HCT116 (cell line): Measurements from ENCODE around the gene OAS2. TPM values are rescaled to one million over a fixed set of nuclear protein-coding genes. Genes with fewer than 3 reads are reported as not detected.

Experiments used
- ATAC-seq: fragments of 200-7000 bp; cut with Tn5 transposase; 2 replicates; pipeline ENCODE4 v1.9.1; 2020; ENCODE audit warnings: mild to moderate bottlenecking, moderate library complexity
- BruUV-seq: library from RNA; stranded (reverse); fragments of 400-500 nt; replicated peaks from 2 replicates; lab custom pipeline; 2021; lab: Mats Ljungman, UMichigan
- CTCF ChIA-PET: fragments of 300-600 bp; sonication (Branson Sonifier 250); formaldehyde crosslinking; loops from one replicate; lab custom pipeline; 2021; ENCODE audit warnings: antibody characterized with exemption; lab: Charles Lee
- POLR2A ChIA-PET: fragments of 300-600, 350-600 bp; sonication (Branson Sonifier 250); formaldehyde crosslinking; loops from one replicate; lab custom pipeline; 2021; ENCODE audit warnings: antibody characterized with exemption; lab: Charles Lee
- RAD21 ChIA-PET, 2 experiments: fragments of 300-600 bp; sonication (Branson Sonifier 250); formaldehyde crosslinking; loops; one replicate each; lab custom pipeline; 2023; ENCODE audit warnings: low total read pairs in 2 of 2; ENCODE audit not compliant: uncharacterized antibody in 2 of 2, unreplicated experiment in 2 of 2, low non-redundant PET in 1 of 2; lab: Charles Lee
- DNase-seq: peaks from one replicate; pipeline ENCODE4 v3.0.0-alpha.2; 2010; ENCODE audit warnings: low read depth, low spot score
- H2AFZ ChIP-seq: fragments of 200-600 bp; shearing (Covaris generic), sonication (generic); 2 replicates; pipeline ENCODE4 v1.6.1; 2017; ENCODE audit warnings: low read depth, mixed run types, mixed read lengths, antibody characterized with exemption, low read length; ENCODE audit not compliant: poor library complexity, severe bottlenecking
- H3K27ac ChIP-seq: 2 replicates; pipeline ENCODE4 v1.5.1; 2012; ENCODE audit warnings: low read depth, low read length
- H3K27me3 ChIP-seq: fragments of 200-600 bp; sonication (generic); 2 replicates; pipeline ENCODE4 v1.6.1; 2016; ENCODE audit warnings: mixed run types, low read length, mixed read lengths; ENCODE audit not compliant: insufficient read depth
- H3K36me3 ChIP-seq, 2 experiments: fragments of 200-500 bp in 1 of 2; fragments of 200-600 bp in 1 of 2; sonication (Bioruptor generic) in 1 of 2; sonication (generic) in 1 of 2; 2 replicates each; pipeline versions ENCODE4 v1.5.1 to v1.6.1; 2014 to 2016; ENCODE audit warnings: low read length in 2 of 2, inconsistent platforms in 1 of 2, mixed read lengths in 1 of 2, mixed run types in 1 of 2; ENCODE audit not compliant: insufficient read depth in 2 of 2, control insufficient read depth in 1 of 2
- H3K4me1 ChIP-seq, 2 experiments: fragments of 200-600 bp in 1 of 2; sonication (generic) in 1 of 2; 2 replicates each; pipeline versions ENCODE4 v1.5.1 to v1.6.1; 2012 to 2017; ENCODE audit warnings: low read length in 2 of 2, inconsistent platforms in 1 of 2, mild to moderate bottlenecking in 1 of 2, mixed read lengths in 1 of 2, mixed run types in 1 of 2, moderate library complexity in 1 of 2; ENCODE audit not compliant: insufficient read depth in 2 of 2, control insufficient read depth in 1 of 2
- H3K4me2 ChIP-seq: fragments of 200-600 bp; sonication (generic); 2 replicates; pipeline ENCODE4 v1.6.1; 2017; ENCODE audit warnings: mixed run types, low read length, mixed read lengths
- H3K4me3 ChIP-seq, 2 experiments: fragments of 200-600 bp in 1 of 2; sonication (generic) in 1 of 2; replicated peaks in 1 of 2; 2 replicates each; pipeline ENCODE4 v1.5.1; 2011 to 2016; ENCODE audit warnings: low read length in 2 of 2, control low read depth in 1 of 2, low read depth in 1 of 2, mild to moderate bottlenecking in 1 of 2, mixed read lengths in 1 of 2, mixed run types in 1 of 2
- H3K79me2 ChIP-seq: fragments of 200-600 bp; sonication (generic); 2 replicates; pipeline ENCODE4 v1.6.1; 2017; ENCODE audit warnings: mild to moderate bottlenecking, mixed run types, low read length, moderate library complexity, mixed read lengths; ENCODE audit not compliant: insufficient read depth
- H3K9ac ChIP-seq: fragments of 200-600 bp; sonication (generic); 2 replicates; pipeline ENCODE4 v1.6.1; 2016; ENCODE audit warnings: low read length, mixed read lengths
- H3K9me2 ChIP-seq: fragments of 200-600 bp; sonication (generic), shearing (Covaris generic); 2 replicates; pipeline ENCODE4 v1.6.1; 2017; ENCODE audit warnings: mixed run types, mild to moderate bottlenecking, moderate library complexity; ENCODE audit not compliant: insufficient read depth
- H3K9me3 ChIP-seq, 2 experiments: fragments of 200-500 bp in 1 of 2; fragments of 200-600 bp in 1 of 2; sonication (Bioruptor generic) in 1 of 2; sonication (generic) in 1 of 2; 2 replicates each; pipeline ENCODE4 v1.6.1; 2014 to 2017; ENCODE audit warnings: low read length in 2 of 2, mixed read lengths in 2 of 2, inconsistent platforms in 1 of 2, low read depth in 1 of 2, mild to moderate bottlenecking in 1 of 2, mixed run types in 1 of 2, moderate library complexity in 1 of 2; ENCODE audit not compliant: control insufficient read depth in 1 of 2, insufficient read depth in 1 of 2
- H4K20me1 ChIP-seq: fragments of 200-600 bp; sonication (generic), shearing (Covaris generic); 2 replicates; pipeline ENCODE4 v1.6.1; 2017; ENCODE audit warnings: mixed run types, mild to moderate bottlenecking, moderate library complexity; ENCODE audit not compliant: insufficient read depth
- ATF3 ChIP-seq: IDR thresholded peaks from 2 replicates; pipeline ENCODE4 v1.6.1; 2012
- CBX3 ChIP-seq: IDR thresholded peaks from 2 replicates; pipeline ENCODE4 v1.6.1; 2012; ENCODE audit warnings: low read depth
- ELF1 ChIP-seq: IDR thresholded peaks from 2 replicates; pipeline ENCODE4 v1.6.1; 2012; ENCODE audit warnings: low read depth, borderline replicate concordance
- EZH2 ChIP-seq: fragments of 200-600 bp; sonication (generic); IDR thresholded peaks from 2 replicates; pipeline ENCODE4 v1.6.1; 2017; ENCODE audit warnings: antibody characterized with exemption, mixed run types
- EZH2phosphoT487 ChIP-seq: fragments of 200-600 bp; IDR thresholded peaks from 2 replicates; pipeline ENCODE4 v1.6.1; 2018; ENCODE audit warnings: antibody characterized with exemption, borderline replicate concordance
- FOSL1 ChIP-seq: IDR thresholded peaks from 2 replicates; pipeline ENCODE4 v1.6.1; 2012; ENCODE audit warnings: low read depth
- JUND ChIP-seq: IDR thresholded peaks from 2 replicates; pipeline ENCODE4 v1.6.1; 2012
- MAX ChIP-seq: IDR thresholded peaks from 2 replicates; pipeline ENCODE4 v1.6.1; 2012
- POLR2A ChIP-seq: IDR thresholded peaks from 2 replicates; pipeline ENCODE4 v1.7.0; 2011; ENCODE audit warnings: borderline replicate concordance; ENCODE audit not compliant: insufficient read depth, insufficient read length; ENCODE audit errors: extremely low read depth
- POLR2AphosphoS5 ChIP-seq: IDR thresholded peaks from 2 replicates; pipeline ENCODE4 v1.6.1; 2011; ENCODE audit warnings: mild to moderate bottlenecking, low read depth, low read length, moderate library complexity
- SRF ChIP-seq: IDR thresholded peaks from 2 replicates; pipeline ENCODE4 v1.6.1; 2012; ENCODE audit warnings: low read depth
- intact Hi-C: fragments of 100-400 bp; cut with micrococcal nuclease; formaldehyde crosslinking; loops from 2 replicates; pipeline ENCODE4 v1.10.0; 2022
- total RNA-seq: library from RNA; stranded (reverse); gene quantifications from one replicate; pipeline ENCODE4 v1.2.1, GENCODE V29; 2021; ENCODE audit not compliant: unreplicated experiment
- TF ChIP-seq, protein P1 (sequence below): IDR thresholded peaks from 2 replicates; pipeline ENCODE4 v1.6.1; 2011; ENCODE audit warnings: mild to moderate bottlenecking, low read length, moderate library complexity; ENCODE audit not compliant: insufficient replicate concordance; ENCODE audit errors: extremely low read depth
- TF ChIP-seq, protein P2 (sequence below), 3 experiments: fragments of 200-600 bp in 1 of 3; sonication (generic) in 1 of 3; IDR thresholded peaks in 2 of 3; conservative IDR thresholded peaks in 1 of 3; 2 replicates each; pipeline ENCODE4 v1.5.1; 2012 to 2017; ENCODE audit warnings: low read depth in 2 of 3, low read length in 2 of 3, antibody characterized with exemption in 1 of 3, borderline replicate concordance in 1 of 3, control low read depth in 1 of 3, mild to moderate bottlenecking in 1 of 3, mixed read lengths in 1 of 3, mixed run types in 1 of 3, moderate library complexity in 1 of 3; ENCODE audit not compliant: insufficient read depth in 1 of 3

The OAS2 gene
- total RNA-seq, 1 experiment from 2014 or later, result 0.30 TPM

- Histone ChIP-seq H4K20me1 (no peaks in the 10 kb centered on the region), H3K4me3 (no peak overlapping the region), H3K27me3 (no peaks in the 10 kb centered on the region), H3K36me3 (no peaks in the 10 kb centered on the region), H3K79me2 (no peaks in the 10 kb centered on the region), H2AFZ (no peak overlapping the region), H3K9ac (no peak overlapping the region), H3K4me1 (no peaks in the 10 kb centered on the region), H3K9me3 (no peaks in the 10 kb centered on the region), H3K4me2 (no peak overlapping the region), H3K9me2 (no peaks in the 10 kb centered on the region), H3K27ac (no peak overlapping the region)
- ChIA-PET CTCF (no interaction called here), POLR2A (no interaction called here), RAD21 (no interaction called here)
- intact Hi-C loops, result no loop called here
- no TSS peak for BruUV-seq
- ATAC-seq, result no peak
- no peak for DNase-seq
- TF ChIP-seq EZH2phosphoT487 (no peak), MAX (no peak), POLR2AphosphoS5 (no peak), JUND (no peak), CBX3 (no peak), EZH2 (no peak), POLR2A (no peak), ELF1 (no peak), FOSL1 (no peak), SRF (no peak), ATF3 (no peak)
- TF ChIP-seq, protein P1, sequence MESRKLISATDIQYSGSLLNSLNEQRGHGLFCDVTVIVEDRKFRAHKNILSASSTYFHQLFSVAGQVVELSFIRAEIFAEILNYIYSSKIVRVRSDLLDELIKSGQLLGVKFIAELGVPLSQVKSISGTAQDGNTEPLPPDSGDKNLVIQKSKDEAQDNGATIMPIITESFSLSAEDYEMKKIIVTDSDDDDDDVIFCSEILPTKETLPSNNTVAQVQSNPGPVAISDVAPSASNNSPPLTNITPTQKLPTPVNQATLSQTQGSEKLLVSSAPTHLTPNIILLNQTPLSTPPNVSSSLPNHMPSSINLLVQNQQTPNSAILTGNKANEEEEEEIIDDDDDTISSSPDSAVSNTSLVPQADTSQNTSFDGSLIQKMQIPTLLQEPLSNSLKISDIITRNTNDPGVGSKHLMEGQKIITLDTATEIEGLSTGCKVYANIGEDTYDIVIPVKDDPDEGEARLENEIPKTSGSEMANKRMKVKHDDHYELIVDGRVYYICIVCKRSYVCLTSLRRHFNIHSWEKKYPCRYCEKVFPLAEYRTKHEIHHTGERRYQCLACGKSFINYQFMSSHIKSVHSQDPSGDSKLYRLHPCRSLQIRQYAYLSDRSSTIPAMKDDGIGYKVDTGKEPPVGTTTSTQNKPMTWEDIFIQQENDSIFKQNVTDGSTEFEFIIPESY, result no peak
- TF ChIP-seq, protein P2, sequence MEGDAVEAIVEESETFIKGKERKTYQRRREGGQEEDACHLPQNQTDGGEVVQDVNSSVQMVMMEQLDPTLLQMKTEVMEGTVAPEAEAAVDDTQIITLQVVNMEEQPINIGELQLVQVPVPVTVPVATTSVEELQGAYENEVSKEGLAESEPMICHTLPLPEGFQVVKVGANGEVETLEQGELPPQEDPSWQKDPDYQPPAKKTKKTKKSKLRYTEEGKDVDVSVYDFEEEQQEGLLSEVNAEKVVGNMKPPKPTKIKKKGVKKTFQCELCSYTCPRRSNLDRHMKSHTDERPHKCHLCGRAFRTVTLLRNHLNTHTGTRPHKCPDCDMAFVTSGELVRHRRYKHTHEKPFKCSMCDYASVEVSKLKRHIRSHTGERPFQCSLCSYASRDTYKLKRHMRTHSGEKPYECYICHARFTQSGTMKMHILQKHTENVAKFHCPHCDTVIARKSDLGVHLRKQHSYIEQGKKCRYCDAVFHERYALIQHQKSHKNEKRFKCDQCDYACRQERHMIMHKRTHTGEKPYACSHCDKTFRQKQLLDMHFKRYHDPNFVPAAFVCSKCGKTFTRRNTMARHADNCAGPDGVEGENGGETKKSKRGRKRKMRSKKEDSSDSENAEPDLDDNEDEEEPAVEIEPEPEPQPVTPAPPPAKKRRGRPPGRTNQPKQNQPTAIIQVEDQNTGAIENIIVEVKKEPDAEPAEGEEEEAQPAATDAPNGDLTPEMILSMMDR (IDR thresholded peaks at IDR 0.05 in 2 of 3, conservative IDR thresholded peaks at IDR 0.05 in 1 of 3; ENCODE audit: borderline replicate concordance in 1 of 3, insufficient read depth in 1 of 3, low read depth in 2 of 3, low read length in 2 of 3), result no peak
These were observed 82.9 kb downstream of the OAS2 start for GRCh38 chr12:113061061-113061694.

Other genes starting within 250 kb of the OAS2 start
- 0.52 TPM for gene RPH3A, start 186.8 kb upstream of the OAS2 start, total RNA-seq
- 0.64 TPM for gene OAS1, start 71.6 kb upstream of the OAS2 start, total RNA-seq
- 29.5 TPM for gene OAS3, start 40.0 kb upstream of the OAS2 start, total RNA-seq
- not detected for gene DTX1, start 78.2 kb downstream of the OAS2 start, total RNA-seq
- 16.0 TPM for gene RASAL1, start 157.2 kb downstream of the OAS2 start, total RNA-seq
- 0.34 TPM for gene CFAP73, start 171.2 kb downstream of the OAS2 start, total RNA-seq
- gene DDX54, start 207.0 kb downstream of the OAS2 start, total RNA-seq, result 110 TPM
- gene RITA1, start 207.2 kb downstream of the OAS2 start, total RNA-seq, result 20.7 TPM
- 29.7 TPM for gene TPCN1, start 242.9 kb downstream of the OAS2 start, total RNA-seq